ENCODE results near the gene KAT5. TPM values are rescaled to one million over a fixed set of nuclear protein-coding genes. Genes with fewer than 3 reads are reported as not detected.

Gene KAT5
- total and polyA plus RNA-seq, 12 donors = 40.9 to 62.8 (median 45.9) TPM

- peaks cover 4 to 58% (median 31%) of the 10 kb centered on the region in 9 donors for H3K36me3 ChIP-seq
- intact Hi-C loops (cut with DNase I) = loop anchor here in 3 of 10 donors (5.0 to 10.0 kb wide), 3 partner anchors 53 to 166 kb away; partner anchors contain the start of gene FIBP (in 1 of the 3)
- peak overlapping the region in 8 of 10 donors; percentile 57 to 93 (median 70) for H3K4me3 ChIP-seq
- ATAC-seq (peak in 6 of 8 donors; percentile 3 to 49 (median 38)), DNase-seq (peak in 1 of 2 donors; percentile 24)
- peak overlapping the region in 3 of 10 donors; percentile 91 to 94 (median 93) for H3K27ac ChIP-seq
- H3K9me3 ChIP-seq = no peaks in the 10 kb centered on the region
- peaks cover 10 to 23% (median 19%) of the 10 kb centered on the region in 9 donors for H3K4me1 ChIP-seq
- 58 to 66% methylated on average over 10 of the region's 10 CpGs for WGBS, 2 donors
- no peak for TF ChIP-seq CTCF (IDR thresholded peaks at IDR 0.05)
- H3K27me3 ChIP-seq = no peaks in the 10 kb centered on the region
Observed at GRCh38 chr11:65718964-65719492, 7.0 kb downstream of the KAT5 start.

GRCh38 chr11:65719871-65720210 is 7.8 kb downstream of the KAT5 start:
- Histone ChIP-seq H3K9me3 (no peaks in the 10 kb centered on the region), H3K36me3 (peaks cover 1 to 50% (median 23%) of the 10 kb centered on the region in 9 donors), H3K4me1 (peaks cover 10 to 23% (median 19%) of the 10 kb centered on the region in 9 donors), H3K27me3 (no peaks in the 10 kb centered on the region), H3K4me3 (peak overlapping the region; percentile 54 to 93 (median 70)), H3K27ac (peak overlapping the region in 9 of 10 donors; percentile 85 to 95 (median 91))
- WGBS, 2 donors = 5 to 6% methylated on average over 17 of the region's 17 CpGs
- ATAC-seq (peak in 7 of 8 donors; percentile 4 to 32 (median 19)), DNase-seq (no peak)
- intact Hi-C loops (cut with DNase I) = loop anchor here in 6 of 10 donors (1.0 to 10.0 kb wide), 5 partner anchors 8 to 265 kb away; partner anchors contain the start of genes KAT5 (in 2 of the 6) and FIBP (in 1 of the 6)
- no peak for TF ChIP-seq CTCF (IDR thresholded peaks at IDR 0.05)

GRCh38 chr11:65720211-65720934 is 8.3 kb downstream of the KAT5 start, which contains the start of gene RNASEH2C:
Gene RNASEH2C (minus strand): TSS chr11:65720798. CDS start chr11:65720758, 40 bp downstream.
- no peaks in the 10 kb centered on the region for H3K27me3 ChIP-seq
- peak; percentile 83 to 85 for DNase-seq
- no peaks in the 10 kb centered on the region for H3K9me3 ChIP-seq
- intact Hi-C loops (cut with DNase I) = loop anchor here in 4 of 10 donors (1.0 to 10.0 kb wide), 3 partner anchors 8 to 264 kb away; partner anchors contain the start of gene KAT5 (in 2 of the 4)
- peak within 1 kb of the TSS; percentile 39 to 95 (median 90) for H3K27ac ChIP-seq
- peak; percentile 96 to 98 (median 96) for ATAC-seq
- H3K36me3 ChIP-seq = peaks cover 0 to 45% (median 18%) of the 10 kb centered on the region in 9 donors
- TF ChIP-seq CTCF (IDR thresholded peaks at IDR 0.05) = peak in 1 of 9 donors; percentile 10
- WGBS, 2 donors = 0% methylated on average over 76 of the region's 76 CpGs
- H3K4me1 ChIP-seq = peaks cover 10 to 23% (median 19%) of the 10 kb centered on the region in 9 donors
- peak within 1 kb of the TSS; percentile 54 to 93 (median 70) for H3K4me3 ChIP-seq

- intact Hi-C loops (cut with DNase I) = loop anchor here in 2 of 10 donors (10.0 kb wide), 2 partner anchors 53 to 263 kb away; no protein-coding TSS in a partner anchor
- no peak for ATAC-seq
- 77 to 83% methylated on average over 1 of the region's 1 CpG for WGBS, 2 donors
- Histone ChIP-seq H3K36me3 (peaks cover 0 to 26% (median 9%) of the 10 kb centered on the region in 9 donors), H3K27ac (no peak overlapping the region), H3K27me3 (no peaks in the 10 kb centered on the region), H3K4me3 (no peak overlapping the region), H3K9me3 (no peaks in the 10 kb centered on the region), H3K4me1 (peaks cover 10 to 23% (median 19%) of the 10 kb centered on the region in 9 donors)
- no peak for DNase-seq
- no peak for TF ChIP-seq CTCF (IDR thresholded peaks at IDR 0.05)
Observed at GRCh38 chr11:65722261-65722660, 10.2 kb downstream of the KAT5 start.
